HG03039 (cell line): ENCODE results near the gene ASCC3.

Source experiments
- ATAC-seq: cut with Tn5 transposase; IDR thresholded peaks from one replicate; pipeline ENCODE4 v1.9.1; 2021; ENCODE audit warnings: mild to moderate bottlenecking, moderate library complexity; ENCODE audit not compliant: unreplicated experiment

ASCC3 gene

DNA sequence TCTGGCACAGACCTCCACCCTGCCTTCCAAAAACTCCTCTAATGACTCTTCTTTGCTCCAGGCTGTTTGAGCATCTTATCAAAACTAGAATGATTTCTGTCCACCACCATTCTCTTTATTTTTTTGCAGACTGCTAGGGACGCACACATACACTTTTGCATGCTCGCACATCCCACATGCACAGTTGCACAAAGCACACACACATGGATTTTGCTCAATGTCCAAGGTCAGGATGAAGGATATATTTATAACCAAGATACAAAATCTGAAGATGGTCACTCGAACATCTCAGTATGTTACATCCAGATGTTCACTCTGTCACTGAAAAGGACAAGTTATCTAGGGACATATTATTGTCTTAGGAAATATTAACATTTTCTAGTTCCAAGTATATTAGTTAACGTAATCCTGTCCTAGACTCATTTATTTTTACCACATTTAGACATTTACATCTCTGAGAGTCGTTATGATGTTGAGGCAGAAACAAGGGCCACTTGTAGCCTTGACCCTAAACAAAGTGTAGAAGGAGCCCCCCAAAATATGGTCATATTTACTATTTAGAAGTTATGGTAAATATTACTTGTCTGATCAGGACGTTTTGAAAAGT, 413.0 kb downstream of the ASCC3 start:
- ATAC-seq = no peak

GRCh38 chr6:100467129-100468015, 413.8 kb downstream of the ASCC3 start:
- no peak for ATAC-seq

DNA sequence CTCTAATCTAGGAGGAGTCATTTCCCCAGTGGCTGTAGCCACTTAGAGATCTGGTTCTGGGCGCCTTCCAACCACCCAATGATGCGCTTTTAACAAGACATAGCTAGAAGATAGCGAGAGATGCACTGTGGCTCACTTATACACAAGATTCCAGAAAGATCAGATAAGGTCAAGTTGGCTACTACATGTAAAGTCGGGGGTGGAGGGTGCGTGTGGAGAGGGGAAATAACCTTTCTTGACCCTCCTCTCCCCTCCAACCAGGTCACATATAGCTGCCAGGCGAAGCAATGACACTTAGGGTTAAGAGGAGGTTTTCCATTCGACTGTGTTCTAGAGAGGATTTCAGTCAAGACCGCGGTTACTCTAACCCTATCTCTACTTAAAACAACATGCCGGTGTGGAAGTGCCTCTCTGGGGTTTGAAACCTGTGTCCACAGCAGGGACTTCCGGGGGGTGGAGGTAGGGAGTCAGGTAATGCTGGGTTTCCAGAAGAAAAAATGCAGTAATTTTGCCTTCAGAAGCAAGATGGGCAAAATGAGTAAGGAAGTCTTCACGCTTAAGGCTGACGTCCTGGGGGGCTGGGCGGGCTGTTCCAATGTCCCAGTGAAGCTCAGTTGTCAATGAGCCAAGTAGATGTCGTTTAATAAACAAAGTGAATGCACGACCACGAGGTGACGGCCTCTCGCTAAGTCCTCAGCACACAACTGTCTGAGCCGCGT, 414.6 kb downstream of the ASCC3 start:
- ATAC-seq = no peak

- no peak for ATAC-seq
These were observed 415.3 kb downstream of the ASCC3 start for GRCh38 chr6:100465701-100466409.

GRCh38 chr6:100464903-100465700, 416.0 kb downstream of the ASCC3 start, which contains the start of gene SIM1:
TSS of gene SIM1 (minus strand) at chr6:100464921. CDS start at chr6:100463468, 1,453 bp downstream.
- ATAC-seq = no peak

- no peak for ATAC-seq
These were observed 416.8 kb downstream of the ASCC3 start for GRCh38 chr6:100464162-100464851.

GRCh38 chr6:100463630-100464161, 417.4 kb downstream of the ASCC3 start:
- ATAC-seq = no peak

DNA sequence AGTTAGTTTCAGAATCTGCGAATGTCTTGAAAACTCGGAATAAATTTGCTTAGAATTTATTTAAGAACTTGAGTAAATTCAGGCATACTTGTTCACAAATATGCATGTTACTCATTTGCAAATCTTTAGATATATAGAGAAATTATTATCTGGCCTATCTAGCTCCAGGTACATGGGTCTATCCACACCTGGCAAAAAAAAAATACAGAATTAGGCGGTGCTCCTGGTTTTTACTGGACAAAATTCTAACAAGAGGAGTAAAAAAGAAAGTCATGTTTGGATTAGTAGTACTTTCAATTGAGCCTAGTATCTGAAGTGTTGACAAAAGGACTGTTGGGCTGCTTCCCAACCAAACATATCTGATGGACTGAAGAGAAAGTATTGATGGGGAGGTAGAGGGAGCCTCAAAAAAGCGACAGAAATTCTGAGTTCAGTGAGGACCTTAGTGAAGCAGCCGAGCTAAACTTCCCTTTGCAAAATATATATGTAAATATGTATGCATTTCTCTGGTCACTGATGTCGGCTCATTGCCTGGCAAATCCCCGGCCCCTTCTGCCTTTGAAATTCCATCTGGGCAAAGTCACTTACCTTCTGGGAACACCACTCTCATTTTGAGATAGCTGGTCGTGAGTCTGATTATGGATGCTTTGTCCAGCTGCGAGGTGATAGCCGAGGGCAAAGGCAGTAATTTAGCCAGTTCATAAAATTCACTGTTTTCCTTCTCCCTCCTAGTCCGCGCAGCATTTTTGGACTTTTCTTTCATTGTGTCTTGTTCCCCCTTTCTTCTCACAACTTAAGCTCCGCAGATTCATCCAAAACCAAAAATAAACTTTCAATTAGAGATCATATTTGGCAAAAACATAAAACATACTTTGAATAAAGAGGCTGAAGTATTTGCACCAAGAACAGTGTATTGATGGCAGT, 418.2 kb downstream of the ASCC3 start:
- ATAC-seq = no peak

DNA sequence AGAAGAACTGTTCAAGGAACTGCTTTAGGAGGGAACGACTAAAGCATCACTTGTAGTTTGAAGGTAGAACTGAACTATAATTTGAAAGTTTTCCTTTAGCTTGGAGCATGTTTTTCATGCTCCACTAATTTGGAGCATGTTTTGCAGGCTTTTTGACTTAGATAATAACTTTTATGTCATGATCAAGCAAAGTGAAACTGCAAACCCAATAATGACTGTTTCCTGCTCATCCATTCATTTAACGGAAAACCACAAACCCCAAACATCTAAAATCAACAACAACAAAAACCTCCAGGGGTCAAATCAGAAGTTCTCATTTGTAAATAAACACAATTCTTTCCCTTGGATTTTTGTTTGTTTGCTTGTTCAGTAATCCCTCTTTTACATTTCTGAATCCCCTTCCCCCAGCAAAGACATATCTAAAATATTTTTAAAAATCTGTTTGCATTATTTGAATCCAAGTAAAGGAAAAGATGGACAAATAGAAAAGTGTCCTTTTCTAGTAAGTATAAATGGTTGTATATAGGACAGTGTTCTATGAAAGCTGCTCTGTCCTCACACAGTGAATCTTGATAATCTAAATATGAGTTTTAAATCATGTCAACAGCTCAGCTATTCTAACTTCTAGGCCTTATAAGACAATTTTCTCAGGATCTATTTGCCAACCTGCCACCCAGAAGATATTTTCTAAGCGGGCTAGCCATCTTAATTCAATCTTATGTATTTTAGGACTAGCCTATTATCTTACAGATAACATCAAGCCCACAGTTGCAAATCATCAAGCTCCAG, 419.0 kb downstream of the ASCC3 start:
- ATAC-seq = no peak

- no peak for ATAC-seq
These were observed 419.7 kb downstream of the ASCC3 start for GRCh38 chr6:100461278-100461916.

- no peak for ATAC-seq
These were observed 420.4 kb downstream of the ASCC3 start for GRCh38 chr6:100460650-100461204.

- no peak for ATAC-seq
These were observed 421.4 kb downstream of the ASCC3 start for GRCh38 chr6:100459592-100460184.

DNA sequence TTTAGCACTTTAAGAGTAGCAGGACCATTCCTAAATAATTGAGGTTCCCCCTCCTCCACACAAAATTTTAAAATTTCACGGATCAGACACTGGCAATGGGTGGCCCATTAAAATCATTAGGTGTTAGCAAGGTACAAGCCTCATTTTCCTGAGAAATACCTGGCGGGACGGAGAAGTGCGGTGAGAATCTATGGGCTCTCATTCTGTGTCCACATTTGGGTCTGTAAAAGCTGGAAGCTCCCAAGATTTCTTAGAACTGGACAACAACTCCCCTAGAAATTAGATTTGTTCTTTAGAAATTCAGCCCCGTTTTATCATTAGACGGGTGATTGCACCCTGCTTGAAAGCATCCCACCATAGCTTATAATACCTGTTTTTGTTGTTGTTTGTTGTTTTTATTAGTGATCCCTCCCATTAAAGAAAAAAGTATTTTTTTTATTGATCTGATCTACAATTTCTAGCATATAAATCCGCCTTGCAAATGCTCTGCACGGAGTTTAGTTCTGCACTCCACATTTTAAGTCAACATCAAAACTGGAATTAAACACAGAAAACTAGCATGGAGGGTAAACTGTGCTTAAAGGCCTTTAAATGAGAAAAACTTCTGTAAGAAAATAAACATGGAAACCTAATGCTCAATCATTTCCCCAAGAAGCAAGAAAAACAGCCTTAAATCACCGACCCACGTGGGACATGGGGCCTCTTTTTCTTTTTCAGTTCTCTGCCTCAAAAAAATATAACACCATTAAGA, 422.1 kb downstream of the ASCC3 start:
- no peak for ATAC-seq
